Astrocyte (in vitro differentiated cells and primary cell): ENCODE results near the gene C2CD5. TPM values are rescaled to one million over a fixed set of nuclear protein-coding genes. Genes with fewer than 3 reads are reported as not detected.
A peak's percentile ranks its signal among the peaks of the same experiment; 100 is the strongest.

Experiments used
- DNase-seq: peaks from one replicate; pipeline ENCODE4 v3.0.0-alpha.2; 2010; ENCODE audit warnings: low read depth
- FAIRE-seq: peaks from 2 replicates; lab custom pipeline; 2011; peaks lifted over from hg19 to GRCh38; lab: Jason Lieb, UNC
- H2AFZ ChIP-seq: 2 replicates; pipeline ENCODE4 v1.6.0; 2012; ENCODE audit warnings: low read depth, low read length, inconsistent platforms
- H3K27ac ChIP-seq: 2 replicates; pipeline ENCODE4 v1.5.1; 2011; ENCODE audit warnings: low read depth, low read length, inconsistent platforms
- H3K27me3 ChIP-seq: 2 replicates; pipeline ENCODE4 v1.6.0; 2011; ENCODE audit warnings: low read length, inconsistent platforms; ENCODE audit not compliant: insufficient read depth
- H3K36me3 ChIP-seq: 2 replicates; pipeline ENCODE4 v1.5.1; 2011; ENCODE audit warnings: low read length, inconsistent platforms; ENCODE audit not compliant: insufficient read depth
- H3K4me1 ChIP-seq: 2 replicates; pipeline ENCODE4 v1.5.1; 2011; ENCODE audit warnings: low read length, inconsistent platforms; ENCODE audit not compliant: insufficient read depth
- H3K4me2 ChIP-seq: 2 replicates; pipeline ENCODE4 v1.6.0; 2012; ENCODE audit warnings: low read length, inconsistent platforms
- H3K4me3 ChIP-seq: 2 replicates; pipeline ENCODE4 v1.5.1; 2011; ENCODE audit warnings: low read depth, mild to moderate bottlenecking, low read length, inconsistent platforms; ENCODE audit not compliant: insufficient read depth
- H3K79me2 ChIP-seq: 2 replicates; pipeline ENCODE4 v1.6.0; 2012; ENCODE audit warnings: mild to moderate bottlenecking, low read length, inconsistent platforms; ENCODE audit not compliant: insufficient read depth
- H3K9ac ChIP-seq: 2 replicates; pipeline ENCODE4 v1.6.0; 2012; ENCODE audit warnings: mild to moderate bottlenecking, low read length, inconsistent platforms
- H3K9me3 ChIP-seq: 2 replicates; pipeline ENCODE4 v1.5.1; 2012; ENCODE audit warnings: low read depth, mild to moderate bottlenecking, low read length, inconsistent platforms; ENCODE audit not compliant: insufficient read depth
- H4K20me1 ChIP-seq: 2 replicates; pipeline ENCODE4 v1.6.0; 2012; ENCODE audit warnings: low read length, inconsistent platforms; ENCODE audit not compliant: insufficient read depth
- H3K27ac Mint-ChIP-seq: one replicate; pipeline ENCODE4 v1.8.0; 2021; ENCODE audit warnings: mild to moderate bottlenecking, mixed read lengths; ENCODE audit not compliant: unreplicated experiment
- H3K27me3 Mint-ChIP-seq: one replicate; pipeline ENCODE4 v1.8.0; 2021; ENCODE audit warnings: low read depth, mixed read lengths; ENCODE audit not compliant: unreplicated experiment
- H3K36me3 Mint-ChIP-seq: one replicate; pipeline ENCODE4 v1.8.0; 2021; ENCODE audit warnings: low read depth, mixed read lengths; ENCODE audit not compliant: unreplicated experiment
- H3K4me1 Mint-ChIP-seq: one replicate; pipeline ENCODE4 v1.8.0; 2021; ENCODE audit warnings: low read depth, mixed read lengths; ENCODE audit not compliant: unreplicated experiment
- H3K4me3 Mint-ChIP-seq: one replicate; pipeline ENCODE4 v1.8.0; 2021; ENCODE audit warnings: mild to moderate bottlenecking, moderate library complexity, mixed read lengths; ENCODE audit not compliant: unreplicated experiment
- H3K9me3 Mint-ChIP-seq: one replicate; pipeline ENCODE4 v1.8.0; 2021; ENCODE audit warnings: mild to moderate bottlenecking, mixed read lengths; ENCODE audit not compliant: unreplicated experiment
- CTCF ChIP-seq: IDR thresholded peaks from 2 replicates; pipeline ENCODE4 v1.5.1; 2011; ENCODE audit warnings: low read depth, mild to moderate bottlenecking, inconsistent platforms, low read length, moderate library complexity; ENCODE audit not compliant: insufficient read depth
- EZH2 ChIP-seq: IDR thresholded peaks from 2 replicates; pipeline ENCODE4 v1.6.1; 2012; ENCODE audit warnings: mild to moderate bottlenecking, low read length, inconsistent platforms; ENCODE audit not compliant: insufficient read depth
- total RNA-seq: library from RNA; stranded (reverse); gene quantifications from 2 replicates; pipeline ENCODE4 v1.2.1, GENCODE V29; 2021

C2CD5 gene
- total RNA-seq, 1 donor from 2014 or later = 14.7 TPM

- Histone ChIP-seq H3K4me1 (no peaks in the 10 kb centered on the region), H3K4me2 (no peak overlapping the region), H3K4me3 (no peak overlapping the region), H3K79me2 (no peaks in the 10 kb centered on the region), H3K27me3 (no peaks in the 10 kb centered on the region), H4K20me1 (no peaks in the 10 kb centered on the region), H3K9ac (no peak overlapping the region), H3K9me3 (no peaks in the 10 kb centered on the region), H2AFZ (no peak overlapping the region), H3K27ac (no peak overlapping the region), H3K36me3 (no peaks in the 10 kb centered on the region)
- DNase-seq (no peak), FAIRE-seq (no peak)
- no peaks in the 10 kb centered on the region for H3K27me3 Mint-ChIP-seq
- no peak for TF ChIP-seq CTCF
- no peak for TF ChIP-seq EZH2
- H3K36me3 Mint-ChIP-seq = no peaks in the 10 kb centered on the region
- no peak overlapping the region for H3K4me3 Mint-ChIP-seq
- H3K9me3 Mint-ChIP-seq = peaks cover 7% of the 10 kb centered on the region
- no peak overlapping the region for H3K27ac Mint-ChIP-seq
- H3K4me1 Mint-ChIP-seq = no peaks in the 10 kb centered on the region
Observed at GRCh38 chr12:22551624-22552023, 7.3 kb upstream of the C2CD5 start.

- Histone ChIP-seq H4K20me1 (no peaks in the 10 kb centered on the region), H3K4me3 (no peak overlapping the region), H3K27ac (no peak overlapping the region), H3K9ac (no peak overlapping the region), H3K36me3 (no peaks in the 10 kb centered on the region), H3K79me2 (peaks cover 7% of the 10 kb centered on the region), H3K9me3 (no peaks in the 10 kb centered on the region), H2AFZ (no peak overlapping the region), H3K27me3 (no peaks in the 10 kb centered on the region), H3K4me1 (peaks cover 5% of the 10 kb centered on the region), H3K4me2 (no peak overlapping the region)
- Mint-ChIP-seq H3K4me3 (peak overlapping the region; percentile 95), H3K27me3 (no peaks in the 10 kb centered on the region), H3K36me3 (no peaks in the 10 kb centered on the region), H3K4me1 (peaks cover 19% of the 10 kb centered on the region), H3K27ac (no peak overlapping the region), H3K9me3 (no peaks in the 10 kb centered on the region)
- TF ChIP-seq EZH2 = no peak
- DNase-seq (no peak), FAIRE-seq (no peak)
Observed at GRCh38 chr12:22545255-22545654, 913 bp upstream of the C2CD5 start.

- Histone ChIP-seq H3K36me3 (no peaks in the 10 kb centered on the region), H3K4me3 (peak overlapping the region; percentile 78), H4K20me1 (no peaks in the 10 kb centered on the region), H3K9ac (peak overlapping the region; percentile 94), H3K27me3 (no peaks in the 10 kb centered on the region), H3K9me3 (no peaks in the 10 kb centered on the region), H2AFZ (peak overlapping the region; percentile 97), H3K4me2 (peak overlapping the region; percentile 95), H3K27ac (peak overlapping the region; percentile 96), H3K4me1 (peaks cover 5% of the 10 kb centered on the region), H3K79me2 (peaks cover 9% of the 10 kb centered on the region)
- peak; percentile 31 for DNase-seq
- peaks cover 21% of the 10 kb centered on the region for H3K4me1 Mint-ChIP-seq
- no peaks in the 10 kb centered on the region for H3K27me3 Mint-ChIP-seq
- TF ChIP-seq EZH2 (no peak), CTCF (no peak)
- H3K9me3 Mint-ChIP-seq = no peaks in the 10 kb centered on the region
- H3K36me3 Mint-ChIP-seq = no peaks in the 10 kb centered on the region
- H3K4me3 Mint-ChIP-seq = peak overlapping the region; percentile 95
- FAIRE-seq = no peak
- H3K27ac Mint-ChIP-seq = peak overlapping the region; percentile 63
Observed at GRCh38 chr12:22543246-22544037, 900 bp downstream of the C2CD5 start.
